ENCODE data around the gene TPM1.
A peak's percentile ranks its signal among the peaks of the same experiment; 100 is the strongest.
"Not testable (repeated sequence)": the region's sequence is repeated elsewhere in the genome, so short reads cannot be mapped to it uniquely, and the experiment has no call there.

Gene TPM1

GRCh38 chr15:63041974-63042876 is at the start of gene TPM1:
TPM1 (plus strand) TSS chr15:63042747; CDS start chr15:63042830, 83 bp downstream.
- H3K4me1 ChIP-seq (ENCODE audit: insufficient read depth, low read length), result peaks cover 41% of the 10 kb centered on the region
- peak within 1 kb of the TSS; percentile 88 for H3K27ac ChIP-seq (ENCODE audit: low read length)
- H3K4me3 ChIP-seq (ENCODE audit: low read length), result peak within 1 kb of the TSS; percentile 97
- peaks cover 37% of the 10 kb centered on the region for H3K36me3 ChIP-seq (ENCODE audit: insufficient read depth, low read depth, low read length)
- H3K27me3 ChIP-seq (ENCODE audit: insufficient read depth, low read length), result peaks cover 17% of the 10 kb centered on the region; the same call in 1 of the 2 replicates
- peak within 1 kb of the TSS; percentile 98 for H3K9ac ChIP-seq (ENCODE audit: low read depth, low read length)
- no peaks in the 10 kb centered on the region for H3K9me3 ChIP-seq (ENCODE audit: insufficient read depth, low read depth, low read length)

- Histone ChIP-seq H3K27ac (ENCODE audit: low read length) (no peak overlapping the region), H3K4me3 (ENCODE audit: low read length) (no peak overlapping the region), H3K36me3 (ENCODE audit: insufficient read depth, low read depth, low read length) (no peaks in the 10 kb centered on the region), H3K9me3 (ENCODE audit: insufficient read depth, low read depth, low read length) (no peaks in the 10 kb centered on the region), H3K4me1 (ENCODE audit: insufficient read depth, low read length) (peaks cover 3% of the 10 kb centered on the region), H3K27me3 (ENCODE audit: insufficient read depth, low read length) (no peaks in the 10 kb centered on the region), H3K9ac (ENCODE audit: low read depth, low read length) (no peak overlapping the region)
Measured at GRCh38 chr15:62993066-62993465, 49.5 kb upstream of the TPM1 start.

- not testable (repeated sequence) for H3K4me1 ChIP-seq (ENCODE audit: insufficient read depth, low read length); H3K4me3 ChIP-seq (ENCODE audit: low read length); H3K27ac ChIP-seq (ENCODE audit: low read length); H3K27me3 ChIP-seq (ENCODE audit: insufficient read depth, low read length); H3K9me3 ChIP-seq (ENCODE audit: insufficient read depth, low read depth, low read length); H3K36me3 ChIP-seq (ENCODE audit: insufficient read depth, low read depth, low read length); H3K9ac ChIP-seq (ENCODE audit: low read depth, low read length)
Measured at GRCh38 chr15:62993632-62994031, 48.9 kb upstream of the TPM1 start.

- Histone ChIP-seq H3K27ac (ENCODE audit: low read length) (no peak overlapping the region), H3K4me1 (ENCODE audit: insufficient read depth, low read length) (peaks cover 3% of the 10 kb centered on the region; the same call in 1 of the 2 replicates), H3K27me3 (ENCODE audit: insufficient read depth, low read length) (no peaks in the 10 kb centered on the region), H3K4me3 (ENCODE audit: low read length) (no peak overlapping the region), H3K36me3 (ENCODE audit: insufficient read depth, low read depth, low read length) (no peaks in the 10 kb centered on the region), H3K9me3 (ENCODE audit: insufficient read depth, low read depth, low read length) (no peaks in the 10 kb centered on the region), H3K9ac (ENCODE audit: low read depth, low read length) (no peak overlapping the region)
Measured at GRCh38 chr15:62994439-62994838, 48.1 kb upstream of the TPM1 start.

GRCh38 chr15:62994975-62995681 is 47.4 kb upstream of the TPM1 start:
- H3K9me3 ChIP-seq (ENCODE audit: insufficient read depth, low read depth, low read length), result no peaks in the 10 kb centered on the region
- no peak overlapping the region for H3K9ac ChIP-seq (ENCODE audit: low read depth, low read length)
- H3K4me1 ChIP-seq (ENCODE audit: insufficient read depth, low read length), result peaks cover 3% of the 10 kb centered on the region; the same call in 1 of the 2 replicates
- no peaks in the 10 kb centered on the region for H3K36me3 ChIP-seq (ENCODE audit: insufficient read depth, low read depth, low read length)
- no peak overlapping the region for H3K4me3 ChIP-seq (ENCODE audit: low read length)
- H3K27ac ChIP-seq (ENCODE audit: low read length), result no peak overlapping the region
- H3K27me3 ChIP-seq (ENCODE audit: insufficient read depth, low read length), result no peaks in the 10 kb centered on the region

- Histone ChIP-seq H3K9ac (ENCODE audit: low read depth, low read length) (no peak overlapping the region), H3K27ac (ENCODE audit: low read length) (no peak overlapping the region), H3K27me3 (ENCODE audit: insufficient read depth, low read length) (no peaks in the 10 kb centered on the region), H3K4me1 (ENCODE audit: insufficient read depth, low read length) (no peaks in the 10 kb centered on the region; the same call in 1 of the 2 replicates), H3K9me3 (ENCODE audit: insufficient read depth, low read depth, low read length) (no peaks in the 10 kb centered on the region), H3K36me3 (ENCODE audit: insufficient read depth, low read depth, low read length) (no peaks in the 10 kb centered on the region), H3K4me3 (ENCODE audit: low read length) (no peak overlapping the region)
Measured at GRCh38 chr15:62997441-62997840, 45.1 kb upstream of the TPM1 start.

GRCh38 chr15:62998262-62998890 is 44.2 kb upstream of the TPM1 start:
- no peak overlapping the region for H3K27ac ChIP-seq (ENCODE audit: low read length)

GRCh38 chr15:62999178-62999577 is 43.4 kb upstream of the TPM1 start:
- Histone ChIP-seq H3K36me3 (ENCODE audit: insufficient read depth, low read depth, low read length) (no peaks in the 10 kb centered on the region), H3K27ac (ENCODE audit: low read length) (no peak overlapping the region), H3K9me3 (ENCODE audit: insufficient read depth, low read depth, low read length) (no peaks in the 10 kb centered on the region), H3K27me3 (ENCODE audit: insufficient read depth, low read length) (no peaks in the 10 kb centered on the region), H3K4me3 (ENCODE audit: low read length) (no peak overlapping the region), H3K4me1 (ENCODE audit: insufficient read depth, low read length) (no peaks in the 10 kb centered on the region), H3K9ac (ENCODE audit: low read depth, low read length) (no peak overlapping the region)

More at GRCh38 chr15:62998262-62998890, 44.2 kb upstream of the TPM1 start:
- no peaks in the 10 kb centered on the region for H3K36me3 ChIP-seq (ENCODE audit: insufficient read depth, low read depth, low read length)
- no peaks in the 10 kb centered on the region for H3K9me3 ChIP-seq (ENCODE audit: insufficient read depth, low read depth, low read length)
- H3K27me3 ChIP-seq (ENCODE audit: insufficient read depth, low read length), result no peaks in the 10 kb centered on the region
- no peak overlapping the region for H3K4me3 ChIP-seq (ENCODE audit: low read length)
- H3K4me1 ChIP-seq (ENCODE audit: insufficient read depth, low read length), result no peaks in the 10 kb centered on the region
- H3K9ac ChIP-seq (ENCODE audit: low read depth, low read length), result no peak overlapping the region

- Histone ChIP-seq H3K4me3 (ENCODE audit: low read length) (no peak overlapping the region), H3K9me3 (ENCODE audit: insufficient read depth, low read depth, low read length) (no peaks in the 10 kb centered on the region), H3K4me1 (ENCODE audit: insufficient read depth, low read length) (no peaks in the 10 kb centered on the region), H3K36me3 (ENCODE audit: insufficient read depth, low read depth, low read length) (no peaks in the 10 kb centered on the region), H3K9ac (ENCODE audit: low read depth, low read length) (no peak overlapping the region), H3K27me3 (ENCODE audit: insufficient read depth, low read length) (no peaks in the 10 kb centered on the region), H3K27ac (ENCODE audit: low read length) (no peak overlapping the region)
Measured at GRCh38 chr15:62999923-63000561, 42.5 kb upstream of the TPM1 start.

- Histone ChIP-seq H3K4me1 (ENCODE audit: insufficient read depth, low read length) (no peaks in the 10 kb centered on the region), H3K9me3 (ENCODE audit: insufficient read depth, low read depth, low read length) (no peaks in the 10 kb centered on the region), H3K27me3 (ENCODE audit: insufficient read depth, low read length) (no peaks in the 10 kb centered on the region), H3K27ac (ENCODE audit: low read length) (no peak overlapping the region), H3K36me3 (ENCODE audit: insufficient read depth, low read depth, low read length) (no peaks in the 10 kb centered on the region), H3K9ac (ENCODE audit: low read depth, low read length) (no peak overlapping the region), H3K4me3 (ENCODE audit: low read length) (no peak overlapping the region)
Measured at GRCh38 chr15:63000706-63001105, 41.8 kb upstream of the TPM1 start.

GRCh38 chr15:63004211-63004610 is 38.3 kb upstream of the TPM1 start:
- H3K9me3 ChIP-seq (ENCODE audit: insufficient read depth, low read depth, low read length), result no peaks in the 10 kb centered on the region
- no peak overlapping the region for H3K27ac ChIP-seq (ENCODE audit: low read length)
- H3K36me3 ChIP-seq (ENCODE audit: insufficient read depth, low read depth, low read length), result no peaks in the 10 kb centered on the region
- no peaks in the 10 kb centered on the region for H3K4me1 ChIP-seq (ENCODE audit: insufficient read depth, low read length)
- H3K4me3 ChIP-seq (ENCODE audit: low read length), result no peak overlapping the region
- H3K9ac ChIP-seq (ENCODE audit: low read depth, low read length), result no peak overlapping the region
- H3K27me3 ChIP-seq (ENCODE audit: insufficient read depth, low read length), result no peaks in the 10 kb centered on the region

All from iPS-20b (cell line).